Keratinocyte (primary cell): ENCODE results near the gene MAL. TPM values are rescaled to one million over a fixed set of nuclear protein-coding genes. Genes with fewer than 3 reads are reported as not detected.

Source experiments
- DNase-seq: peaks from one replicate; pipeline ENCODE4 v3.0.0-alpha.2; 2011; ENCODE audit warnings: low read depth, missing footprints, low spot score
- FAIRE-seq: peaks from 2 replicates; lab custom pipeline; 2011; peaks lifted over from hg19 to GRCh38; lab: Jason Lieb, UNC
- H2AFZ ChIP-seq: 2 replicates; pipeline ENCODE4 v1.6.0; 2012; ENCODE audit warnings: low read length, control low read depth, inconsistent platforms; ENCODE audit not compliant: control insufficient read depth
- H3K27ac ChIP-seq: 2 replicates; pipeline ENCODE4 v1.5.1; 2011; ENCODE audit warnings: low read length; ENCODE audit not compliant: control insufficient read depth, insufficient read depth
- H3K27me3 ChIP-seq: 3 replicates; pipeline ENCODE4 v1.6.0; 2011; ENCODE audit warnings: low read length; ENCODE audit not compliant: control insufficient read depth, insufficient read depth; ENCODE audit errors: extremely low read depth
- H3K36me3 ChIP-seq, 2 experiments: 2 replicates in 1 of 2; 3 replicates in 1 of 2; pipeline ENCODE4 v1.5.1; 2011; ENCODE audit warnings: low read length in 2 of 2, mild to moderate bottlenecking in 1 of 2; ENCODE audit not compliant: control insufficient read depth in 2 of 2, insufficient read depth in 2 of 2; ENCODE audit errors: extremely low read depth in 1 of 2
- H3K4me1 ChIP-seq: 3 replicates; pipeline ENCODE4 v1.5.1; 2011; ENCODE audit warnings: low read length; ENCODE audit not compliant: control insufficient read depth, insufficient read depth; ENCODE audit errors: extremely low read depth
- H3K4me2 ChIP-seq: 3 replicates; pipeline ENCODE4 v1.6.0; 2011; ENCODE audit warnings: low read depth, low read length; ENCODE audit not compliant: control insufficient read depth, insufficient read depth; ENCODE audit errors: extremely low read depth
- H3K4me3 ChIP-seq, 3 experiments: fragments of 200-600 bp in 1 of 3; sonication (generic) in 1 of 3; 2 replicates in 2 of 3; 3 replicates in 1 of 3; pipeline ENCODE4 v1.5.1; 2011 to 2016; ENCODE audit warnings: low read length in 3 of 3, mild to moderate bottlenecking in 3 of 3, control low read depth in 2 of 3, inconsistent platforms in 1 of 3, low read depth in 1 of 3, mixed read lengths in 1 of 3, mixed run types in 1 of 3, moderate library complexity in 1 of 3; ENCODE audit not compliant: control insufficient read depth in 2 of 3, insufficient read depth in 2 of 3; ENCODE audit errors: extremely low read depth in 1 of 3
- H3K79me2 ChIP-seq: 2 replicates; pipeline ENCODE4 v1.6.0; 2012; ENCODE audit warnings: low read length; ENCODE audit not compliant: control insufficient read depth, insufficient read depth
- H3K9ac ChIP-seq: 3 replicates; pipeline ENCODE4 v1.6.0; 2011; ENCODE audit warnings: low read length; ENCODE audit not compliant: control insufficient read depth, insufficient read depth; ENCODE audit errors: extremely low read depth
- H3K9me1 ChIP-seq: 3 replicates; pipeline ENCODE4 v1.6.0; 2011; ENCODE audit warnings: low read length; ENCODE audit not compliant: control insufficient read depth, insufficient read depth; ENCODE audit errors: extremely low read depth
- H3K9me3 ChIP-seq: 2 replicates; pipeline ENCODE4 v1.5.1; 2012; ENCODE audit warnings: low read depth, low read length; ENCODE audit not compliant: control insufficient read depth
- H4K20me1 ChIP-seq: 3 replicates; pipeline ENCODE4 v1.6.0; 2011; ENCODE audit warnings: low read length; ENCODE audit not compliant: control insufficient read depth, insufficient read depth; ENCODE audit errors: extremely low read depth
- CTCF ChIP-seq, 3 experiments: IDR thresholded peaks in 1 of 3; conservative IDR thresholded peaks in 1 of 3; optimal IDR thresholded peaks in 1 of 3; 2 replicates in 2 of 3; 3 replicates in 1 of 3; pipeline versions ENCODE3 to v1.5.1; 2011; ENCODE audit warnings: low read length in 3 of 3, mild to moderate bottlenecking in 3 of 3, moderate library complexity in 2 of 3, control low read depth in 1 of 3, inconsistent platforms in 1 of 3; ENCODE audit not compliant: insufficient read depth in 2 of 3; ENCODE audit errors: extremely low read depth in 1 of 3
- EZH2 ChIP-seq: IDR thresholded peaks from one replicate; pipeline ENCODE4 v1.6.1; 2012; ENCODE audit warnings: inconsistent platforms, mild to moderate bottlenecking, low read length, moderate library complexity
- dilution Hi-C: fragments of 300-500 bp; cut with MboI; formaldehyde crosslinking; loops from one replicate; pipeline ENCODE4 v1.7.0; 2020; ENCODE audit warnings: low sequenced_read_pairs; ENCODE audit not compliant: extremely low pct_ligation_motif_present
- polyA plus RNA-seq, 5 experiments: library from polyadenylated mRNA; depleted of rRNA in 3 of 5; stranded (reverse) in 3 of 5; stranded (forward) in 1 of 5; unstranded in 1 of 5; fragments of >200 nt; gene quantifications; 1 replicate in 1 of 5; 2 replicates in 3 of 5; 3 replicates in 1 of 5; pipeline versions ENCODE4 v1.2.1 to v1.2.3, GENCODE V29; 2011 to 2012; ENCODE audit warnings: missing spikeins in 2 of 5, low read depth in 1 of 5, low replicate concordance in 1 of 5

MAL gene
- polyA plus RNA-seq, 1 donor (not counting 4 experiments of a cell fraction or from before 2014, with no cell fraction given): not detected

- Histone ChIP-seq H3K9me1 (no peaks in the 10 kb centered on the region), H3K79me2 (no peaks in the 10 kb centered on the region), H3K27me3 (peaks cover 34% of the 10 kb centered on the region), H3K9me3 (no peaks in the 10 kb centered on the region), H2AFZ (no peak overlapping the region), H3K27ac (no peak overlapping the region), H3K36me3 (no peaks in the 10 kb centered on the region), H3K4me1 (no peaks in the 10 kb centered on the region), H3K4me2 (no peak overlapping the region), H4K20me1 (no peaks in the 10 kb centered on the region), H3K4me3 (no peak overlapping the region), H3K9ac (no peak overlapping the region)
- FAIRE-seq (no peak), DNase-seq (no peak)
- dilution Hi-C loops: no loop called here
- no peak for TF ChIP-seq EZH2
- no peak for TF ChIP-seq CTCF (optimal IDR thresholded peaks at IDR 0.05 in 1 of 3, IDR thresholded peaks at IDR 0.05 in 1 of 3, conservative IDR thresholded peaks at IDR 0.05 in 1 of 3; ENCODE audit: extremely low read depth in 1 of 3, insufficient read depth in 2 of 3, low read length in 3 of 3)
Measured at GRCh38 chr2:94997981-94998930, 27.3 kb upstream of the MAL start.

- Histone ChIP-seq H3K4me3 (no peak overlapping the region), H4K20me1 (no peaks in the 10 kb centered on the region), H3K27me3 (peaks cover 34% of the 10 kb centered on the region), H3K9me1 (no peaks in the 10 kb centered on the region), H2AFZ (no peak overlapping the region), H3K4me2 (no peak overlapping the region), H3K4me1 (no peaks in the 10 kb centered on the region), H3K27ac (no peak overlapping the region), H3K9me3 (no peaks in the 10 kb centered on the region), H3K9ac (no peak overlapping the region), H3K79me2 (no peaks in the 10 kb centered on the region), H3K36me3 (no peaks in the 10 kb centered on the region)
- dilution Hi-C loops: no loop called here
- no peak for DNase-seq
- TF ChIP-seq CTCF (optimal IDR thresholded peaks at IDR 0.05 in 1 of 3, IDR thresholded peaks at IDR 0.05 in 1 of 3, conservative IDR thresholded peaks at IDR 0.05 in 1 of 3; ENCODE audit: extremely low read depth in 1 of 3, insufficient read depth in 2 of 3, low read length in 3 of 3) (no peak), EZH2 (no peak)
- no peak for FAIRE-seq
Measured at GRCh38 chr2:94999431-94999883, 26.1 kb upstream of the MAL start.
